ENCODE results near the gene KRTDAP. TPM values are rescaled to one million over a fixed set of nuclear protein-coding genes. Genes with fewer than 3 reads are reported as not detected.
A peak's percentile ranks its signal among the peaks of the same experiment; 100 is the strongest.

Gene KRTDAP
- total RNA-seq, 1 donor from 2014 or later, result not detected

DNA sequence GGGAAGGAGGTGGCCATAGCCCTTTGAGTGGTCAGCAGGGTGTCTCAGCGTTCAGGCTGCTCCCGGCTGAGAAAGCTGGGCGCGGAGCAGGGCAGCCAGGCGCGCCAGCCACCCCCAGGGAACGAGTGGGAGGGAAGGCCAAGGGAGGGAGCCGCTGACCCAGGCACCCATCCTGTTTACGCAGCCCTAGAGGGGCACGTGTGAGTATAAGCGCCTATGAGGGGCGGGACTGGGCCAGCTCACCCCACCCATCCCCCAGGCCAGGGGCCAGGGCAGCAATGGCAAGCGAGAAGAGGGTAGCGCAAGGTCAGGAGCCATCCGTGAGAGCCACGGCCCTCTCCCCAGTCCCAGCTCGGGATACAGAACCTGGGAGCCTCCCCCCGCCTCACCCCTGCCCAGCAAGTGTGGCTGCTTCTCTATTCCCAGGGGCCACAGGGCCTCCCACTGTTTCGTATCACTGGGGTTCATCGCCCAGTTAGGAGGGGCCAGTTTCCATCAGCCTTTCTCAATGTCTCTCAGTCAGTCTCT, 24.1 kb upstream of the KRTDAP start:
- intact Hi-C loops (cut with micrococcal nuclease), result no loop called here
- ATAC-seq (no peak), DNase-seq (no peak)

GRCh38 chr19:35513628-35514281, 23.5 kb upstream of the KRTDAP start, which contains the start of gene DMKN:
Gene DMKN (minus strand): TSS chr19:35513649. CDS start chr19:35513475, 174 bp downstream.
- no peak for DNase-seq
- no peak for ATAC-seq
- intact Hi-C loops (cut with micrococcal nuclease), result no loop called here

DNA sequence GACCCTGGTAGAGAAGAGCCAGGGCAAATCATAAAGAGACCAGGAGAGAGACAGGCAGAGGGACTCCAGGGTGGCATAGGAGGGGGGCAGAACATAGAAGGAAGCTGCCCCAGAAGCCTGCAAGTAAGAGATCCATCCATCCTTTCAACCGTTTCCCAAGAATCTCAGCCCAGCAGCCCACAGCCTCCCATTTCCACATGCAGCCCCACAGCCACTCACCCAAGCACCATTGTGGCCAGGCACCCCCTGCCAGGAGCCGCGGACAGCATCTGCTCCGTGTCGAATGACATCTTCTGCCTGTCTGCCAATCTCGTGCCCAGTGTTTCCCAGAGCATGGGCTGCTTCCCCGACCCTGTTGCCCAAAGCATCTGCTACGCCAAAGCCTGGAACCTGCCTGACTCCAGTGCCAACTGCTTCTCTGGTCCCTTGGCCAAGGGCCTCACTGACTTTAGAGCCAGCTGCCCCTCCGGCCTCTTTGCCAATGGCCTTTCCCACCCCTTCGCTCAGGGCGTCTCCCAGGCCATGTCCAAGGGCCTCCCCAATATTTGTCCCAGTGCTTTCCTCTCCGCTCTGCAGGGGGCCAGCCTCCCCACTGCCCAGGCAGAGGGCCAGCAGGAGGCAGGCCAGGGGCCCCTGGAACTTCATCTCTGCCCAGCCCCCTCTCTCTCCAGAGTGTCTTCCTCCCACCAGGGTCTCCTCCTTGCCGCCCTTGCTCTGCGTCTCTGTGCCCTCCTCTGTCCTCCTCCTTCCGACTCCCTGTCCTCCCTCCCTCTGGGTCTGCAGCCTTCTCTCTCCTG, 22.8 kb upstream of the KRTDAP start:
- DNase-seq (no peak), ATAC-seq (no peak)
- intact Hi-C loops (cut with micrococcal nuclease), result no loop called here

DNA sequence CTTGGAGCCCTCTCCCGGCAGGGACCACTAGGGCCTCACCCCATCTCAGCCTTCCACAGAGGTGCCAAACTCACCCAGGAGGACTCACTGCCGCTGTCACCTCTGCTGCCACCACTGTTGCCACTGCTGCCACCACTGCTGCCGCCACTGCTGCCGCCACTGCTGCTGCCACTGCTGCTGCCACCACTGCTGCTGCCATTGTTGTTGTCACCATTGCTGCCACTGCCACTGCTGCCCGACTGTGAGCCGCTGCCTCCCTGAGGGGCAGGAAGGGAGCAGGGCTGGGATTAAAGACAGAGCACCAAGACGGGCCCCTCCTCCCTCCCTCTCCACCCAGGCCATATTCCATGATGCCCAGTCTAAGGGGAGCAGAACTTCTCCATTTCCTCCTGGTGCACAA, 21.1 kb upstream of the KRTDAP start:
- no peak for ATAC-seq
- intact Hi-C loops (cut with micrococcal nuclease), result no loop called here

DNA sequence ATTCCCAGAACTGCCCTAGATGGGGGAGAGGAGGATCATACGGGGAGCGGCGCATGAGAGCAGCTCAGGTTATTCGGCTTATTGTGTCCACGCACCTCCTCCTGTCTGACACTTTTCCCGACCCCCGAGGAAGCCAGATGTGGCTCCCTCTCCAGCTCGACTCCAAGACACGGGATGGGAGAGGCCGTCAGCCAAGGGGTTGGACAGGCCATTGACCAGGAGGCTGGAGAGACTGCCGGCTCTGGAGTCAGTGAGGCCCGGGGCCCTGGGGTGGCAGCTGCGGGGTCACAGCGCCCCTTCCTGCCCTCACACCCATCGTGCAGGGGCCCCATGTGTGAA, 20.3 kb upstream of the KRTDAP start:
- DNase-seq (no peak), ATAC-seq (no peak)
- intact Hi-C loops (cut with micrococcal nuclease), result no loop called here

More for the DNA sequence above, 21.1 kb upstream of the KRTDAP start:
- no peak for DNase-seq

GRCh38 chr19:35509861-35510625, 19.8 kb upstream of the KRTDAP start:
- peak; percentile 93 for ATAC-seq
- intact Hi-C loops (cut with micrococcal nuclease), result no loop called here
- peak; percentile 86 for DNase-seq

- peak; percentile 46 for ATAC-seq
- DNase-seq, result no peak
- intact Hi-C loops (cut with micrococcal nuclease), result no loop called here
Measured at GRCh38 chr19:35509018-35509652, 18.9 kb upstream of the KRTDAP start.

DNA sequence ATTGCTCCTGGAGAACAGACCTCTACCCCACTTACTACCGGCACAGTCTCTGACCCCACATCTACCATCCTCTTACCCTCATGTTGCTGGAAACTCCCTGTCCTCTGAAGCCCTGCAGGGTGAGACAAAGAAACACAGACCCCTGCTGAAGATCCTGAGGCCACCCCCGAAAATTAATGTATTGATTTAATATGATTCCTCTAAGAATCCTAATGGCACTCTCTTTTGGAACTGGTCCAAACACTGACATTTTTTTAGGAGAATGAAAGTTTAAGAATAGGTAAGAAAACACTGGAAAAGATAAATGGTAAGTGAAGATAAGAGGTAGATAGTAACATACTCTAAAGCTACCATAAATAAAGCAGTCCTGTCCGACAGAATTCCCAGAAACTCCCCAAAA, 17.9 kb upstream of the KRTDAP start:
- intact Hi-C loops (cut with micrococcal nuclease), result no loop called here
- ATAC-seq, result no peak
- no peak for DNase-seq

GRCh38 chr19:35507561-35507960, 17.3 kb upstream of the KRTDAP start:
- no peak for ATAC-seq
- intact Hi-C loops (cut with micrococcal nuclease), result no loop called here
- no peak for DNase-seq

DNA sequence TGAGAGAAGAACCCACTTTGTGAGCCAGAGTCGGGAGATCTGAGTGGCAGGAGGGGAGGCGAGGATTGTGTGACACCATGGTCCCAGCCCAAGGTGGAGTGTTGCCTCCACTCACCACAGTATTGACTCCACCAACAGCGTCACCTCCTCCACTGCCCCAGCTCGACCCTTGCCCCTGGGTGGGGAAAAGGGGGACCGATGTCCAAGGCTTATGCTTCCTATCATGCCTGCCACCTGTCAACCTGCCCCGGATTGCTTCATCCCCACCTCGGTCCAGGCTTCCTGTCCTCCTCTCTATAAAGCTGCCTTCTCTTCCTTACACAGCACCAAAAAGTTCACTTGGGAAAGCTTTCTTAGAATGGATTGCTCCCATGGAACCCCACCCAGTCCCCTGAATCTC, 15.7 kb upstream of the KRTDAP start:
- intact Hi-C loops (cut with micrococcal nuclease), result no loop called here
- ATAC-seq (no peak), DNase-seq (no peak)

GRCh38 chr19:35502751-35503150, 12.5 kb upstream of the KRTDAP start:
- DNase-seq (no peak), ATAC-seq (peak; percentile 69)
- intact Hi-C loops (cut with micrococcal nuclease), result no loop called here

DNA sequence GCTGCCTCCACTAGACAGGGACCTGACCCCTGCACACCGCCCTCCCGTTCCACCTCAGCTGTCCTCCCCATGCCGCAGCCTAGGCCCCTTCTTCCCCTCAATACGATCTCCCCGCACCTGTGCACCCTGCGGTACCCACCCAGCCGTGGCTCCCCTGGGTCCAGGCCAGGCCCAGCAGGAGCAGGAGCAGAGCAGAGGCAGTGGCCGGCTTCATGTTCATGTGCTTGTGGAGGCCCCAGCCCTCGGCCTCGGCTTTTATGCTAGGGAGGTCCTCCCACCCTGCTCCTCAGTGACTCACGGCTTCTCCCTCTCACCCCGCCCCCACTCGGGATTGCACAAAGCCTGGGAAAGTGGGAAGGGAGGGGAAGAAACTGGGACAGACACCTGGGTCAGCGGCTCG, 11.4 kb upstream of the KRTDAP start:
- DNase-seq, result no peak
- intact Hi-C loops (cut with micrococcal nuclease), result no loop called here
- no peak for ATAC-seq

- DNase-seq (no peak), ATAC-seq (no peak)
- intact Hi-C loops (cut with micrococcal nuclease), result no loop called here
Measured at GRCh38 chr19:35500611-35501010, 10.3 kb upstream of the KRTDAP start.

- intact Hi-C loops (cut with micrococcal nuclease), result loop anchor here (10.0 kb wide), 1 partner anchor 144 kb away; the partner anchor contains the start of gene FFAR3
- no peak for DNase-seq
- no peak for ATAC-seq
Measured at GRCh38 chr19:35498984-35499527, 8.8 kb upstream of the KRTDAP start.

DNA sequence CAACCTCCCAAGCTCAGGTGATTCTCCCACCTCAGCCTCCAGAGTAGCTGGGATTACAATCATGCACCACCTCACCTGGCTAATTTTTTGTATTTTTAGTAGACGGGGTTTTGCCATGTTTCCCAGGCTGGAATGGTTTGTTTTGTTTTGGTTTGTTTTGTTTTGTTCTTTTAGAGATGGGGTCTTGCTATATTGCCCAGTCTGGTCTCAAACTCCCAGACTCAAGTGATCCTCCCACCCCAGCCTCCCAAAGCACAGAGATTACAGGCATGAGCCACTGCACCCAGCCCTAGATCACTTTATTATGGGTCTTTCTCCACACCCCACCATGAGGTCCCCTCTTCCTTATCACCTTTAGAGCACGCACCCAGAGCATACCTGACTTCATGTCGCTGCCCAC, 8.0 kb upstream of the KRTDAP start:
- ATAC-seq, result no peak
- intact Hi-C loops (cut with micrococcal nuclease), result loop anchor here (10.0 kb wide), 1 partner anchor 143 kb away; the partner anchor contains the start of gene FFAR3
- DNase-seq, result no peak

GRCh38 chr19:35497406-35497805, 7.1 kb upstream of the KRTDAP start:
- no peak for ATAC-seq
- intact Hi-C loops (cut with micrococcal nuclease), result loop anchor here (10.0 kb wide), 1 partner anchor 143 kb away; the partner anchor contains the start of gene FFAR3
- no peak for DNase-seq

- peak; percentile 93 for ATAC-seq
- peak; percentile 79 for DNase-seq
- intact Hi-C loops (cut with micrococcal nuclease), result loop anchor here (10.0 kb wide), 1 partner anchor 141 kb away; the partner anchor contains the start of gene FFAR3
Measured at GRCh38 chr19:35495107-35496064, 5.1 kb upstream of the KRTDAP start.

DNA sequence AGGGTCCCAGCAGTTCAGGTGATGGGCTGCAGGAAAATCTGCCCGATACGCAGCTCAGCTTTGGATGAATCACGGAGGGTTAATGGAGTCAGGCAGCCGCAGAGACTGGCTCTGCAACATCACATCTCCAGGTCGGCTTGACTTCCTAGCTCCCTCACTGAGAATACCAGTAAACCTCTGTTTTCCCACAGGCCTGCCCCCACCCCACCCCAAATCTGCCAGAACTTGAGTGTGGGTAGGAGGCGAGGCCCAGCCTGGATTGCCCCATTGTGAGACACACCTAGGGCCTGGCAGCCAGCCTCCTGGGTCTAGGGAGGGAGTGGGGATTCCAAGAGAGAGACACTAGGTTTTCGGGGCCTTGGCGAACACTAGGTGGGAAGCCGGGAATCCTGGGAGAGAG, 3.7 kb upstream of the KRTDAP start:
- intact Hi-C loops (cut with micrococcal nuclease), result loop anchor here (10.0 kb wide), 1 partner anchor 139 kb away; the partner anchor contains the start of gene FFAR3
- DNase-seq (no peak), ATAC-seq (no peak)
